Stimulated activated CD8-positive, alpha-beta memory T cell treated with anti-CD3 and anti-CD28 coated beads, Interleukin-15, amount 100 ng/mL, for 1 hour (primary cell): ENCODE results near the gene HIPK3.

ENCODE experiments used
- DNase-seq: peaks from one replicate; pipeline ENCODE4 v3.0.0-alpha.2; 2020; ENCODE audit warnings: low read depth

Gene HIPK3

DNA sequence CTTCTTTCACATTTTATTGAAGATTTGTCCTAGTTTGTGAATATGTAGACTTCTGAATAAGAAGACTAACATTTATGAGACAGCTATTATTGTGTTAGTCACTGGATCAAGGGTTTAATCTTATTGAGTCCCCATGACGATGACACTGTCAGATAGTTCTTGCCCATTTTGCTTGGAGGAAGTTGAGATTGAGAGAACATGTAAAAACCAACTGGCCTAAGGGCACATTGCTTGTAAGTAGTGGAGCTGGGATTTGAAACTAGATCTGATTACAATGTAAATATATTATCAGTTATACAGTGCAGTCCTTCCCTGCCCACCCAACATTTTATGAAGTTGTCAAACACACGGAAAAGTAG lies 134.7 kb downstream of the HIPK3 start:
- no peak for DNase-seq

DNA sequence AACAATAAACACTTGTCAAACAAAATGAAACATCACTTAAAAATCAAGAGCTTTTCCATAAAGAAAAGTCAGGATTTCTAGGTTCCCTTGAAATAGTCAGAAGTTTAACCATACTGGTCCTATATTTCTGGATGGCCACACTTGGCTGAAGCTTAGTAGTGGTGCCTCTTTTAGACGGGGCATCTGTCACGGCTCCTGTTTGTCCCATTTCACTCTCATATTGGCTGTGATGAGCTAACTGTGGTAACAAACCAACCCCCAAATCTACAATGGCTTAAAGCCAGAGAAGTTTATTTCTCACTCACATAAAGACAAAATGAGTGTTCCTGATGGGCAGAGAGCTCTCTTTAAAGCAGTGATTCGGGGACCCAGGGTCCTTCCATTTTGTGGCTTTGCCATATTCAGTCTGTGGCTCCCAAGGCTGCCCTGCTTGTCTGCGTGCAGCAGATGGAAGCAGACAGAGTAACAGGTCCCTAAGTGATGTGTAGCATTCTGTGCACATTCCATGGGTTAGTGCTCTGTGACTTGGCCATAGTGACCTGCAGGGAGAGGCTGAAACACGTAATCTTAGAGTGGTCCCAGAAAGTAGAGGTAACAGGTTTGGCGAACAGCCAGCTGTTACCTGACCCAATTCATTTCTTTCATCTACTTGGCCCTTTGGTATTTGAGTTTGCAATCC lies 137.4 kb downstream of the HIPK3 start:
- no peak for DNase-seq

DNA sequence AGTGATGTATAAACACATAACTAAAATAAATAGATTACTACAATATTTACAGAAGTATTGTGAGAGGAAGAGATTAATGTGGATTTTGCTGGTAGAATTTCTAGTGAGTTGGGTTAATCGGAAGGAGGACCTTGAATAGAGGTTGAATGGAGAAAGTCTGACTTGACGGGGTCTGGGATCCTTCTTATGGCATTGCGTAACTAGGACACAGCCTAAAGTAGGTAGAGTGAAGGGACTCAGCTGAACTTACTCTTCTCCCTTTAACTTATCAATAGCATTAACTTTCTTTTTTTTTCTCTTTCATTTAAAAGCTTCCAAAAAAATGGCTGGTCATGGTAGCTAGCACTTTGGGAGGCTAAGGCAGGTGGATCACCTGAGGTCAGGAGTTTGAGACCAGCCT lies 139.2 kb downstream of the HIPK3 start:
- DNase-seq = no peak

DNA sequence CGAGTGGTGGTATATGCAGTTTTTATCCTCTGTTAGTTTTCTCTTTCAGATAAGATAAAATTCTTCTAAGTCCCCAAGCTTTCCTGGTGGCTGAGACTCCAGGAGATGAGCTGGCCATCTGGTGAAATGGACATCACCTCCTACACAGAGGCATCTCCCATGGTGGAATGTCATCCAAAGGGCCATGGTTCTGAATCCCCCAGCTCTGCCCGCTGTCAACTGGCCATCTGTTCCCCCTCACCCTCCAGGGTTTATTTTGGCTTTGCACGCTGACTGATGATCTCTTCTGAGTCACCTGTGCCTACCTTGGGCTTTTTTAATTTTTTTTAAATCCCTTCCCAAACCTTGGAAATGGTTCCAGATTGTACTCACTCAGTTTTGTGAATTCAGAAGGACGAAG lies 142.2 kb downstream of the HIPK3 start:
- DNase-seq = no peak

DNA sequence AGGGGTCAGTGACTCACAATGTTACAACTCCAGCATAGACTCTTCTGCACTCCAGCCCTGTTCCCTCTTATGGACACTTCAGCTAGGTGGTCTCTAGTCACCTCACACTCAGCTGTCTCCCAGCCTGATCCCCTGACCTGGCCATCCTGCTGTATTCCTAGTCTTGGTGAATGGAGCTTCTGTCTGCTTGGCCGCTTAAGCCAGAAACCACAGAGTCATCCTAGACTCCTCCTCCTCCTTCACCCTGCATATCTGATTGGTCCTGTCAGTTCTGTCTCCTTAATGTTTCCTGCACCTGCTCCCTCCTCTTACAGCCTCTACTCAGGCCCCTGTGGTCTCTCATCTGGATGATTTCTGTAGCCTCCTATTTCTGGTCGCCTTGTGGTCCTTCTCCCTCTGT lies 144.9 kb downstream of the HIPK3 start:
- no peak for DNase-seq

DNA sequence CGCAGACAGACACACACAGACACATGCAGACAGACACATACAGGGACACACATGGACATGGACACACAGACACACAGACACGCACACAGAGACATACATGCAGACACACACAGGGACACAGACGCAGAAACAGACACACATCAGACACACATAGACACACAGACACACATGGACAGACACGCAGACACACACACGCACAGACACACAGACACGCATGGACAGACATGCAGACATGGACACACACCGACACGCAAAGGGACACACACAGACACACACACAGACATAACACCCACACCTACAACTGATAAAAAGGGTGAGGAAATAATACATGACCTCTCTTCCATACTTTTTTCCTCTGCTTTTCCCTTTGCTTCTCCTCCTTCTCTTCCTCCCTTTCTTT lies 146.2 kb downstream of the HIPK3 start:
- DNase-seq = no peak

DNA sequence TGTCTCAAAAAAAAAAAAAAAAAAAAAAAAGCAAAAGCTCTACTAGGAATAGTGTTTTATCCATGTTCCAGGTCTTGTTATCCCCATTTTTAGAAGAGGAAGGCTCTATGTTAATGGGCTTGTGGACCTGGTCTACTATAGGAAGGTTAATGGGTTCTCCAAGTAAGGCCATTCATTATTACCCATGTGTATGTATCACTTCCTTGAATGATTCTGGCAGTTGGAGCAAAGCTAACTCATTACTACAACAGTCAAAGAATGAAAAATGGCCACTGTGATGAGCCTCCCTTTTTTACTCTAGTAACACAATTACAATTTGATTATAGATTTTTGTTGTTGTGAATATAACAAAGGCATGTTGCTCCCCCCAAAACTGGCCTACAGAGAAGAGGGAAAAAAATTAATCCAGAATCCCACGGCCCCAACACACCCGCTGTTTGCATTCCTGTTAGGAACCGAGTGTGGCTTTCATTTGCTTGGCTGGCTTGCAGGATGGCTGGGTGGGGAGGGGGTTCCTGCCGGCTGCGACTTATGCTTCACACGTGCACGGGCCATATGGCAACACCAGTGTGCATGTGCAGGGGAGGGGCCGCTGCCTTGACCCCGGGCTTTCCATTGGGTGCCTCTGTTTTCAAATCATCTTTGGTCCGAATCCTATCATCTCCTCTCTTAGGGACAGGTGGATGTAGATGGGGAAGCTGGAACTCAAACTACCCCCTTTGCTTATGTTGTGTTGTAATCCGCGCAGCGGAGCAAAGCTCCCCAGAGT lies 148.8 kb downstream of the HIPK3 start:
- no peak for DNase-seq
